NCI-H2107 (cell line): ENCODE data around the gene SET.

ENCODE experiments used
- DNase-seq: peaks from one replicate; lab custom pipeline; 2025; lab: John Stamatoyannopoulos, UW

SET gene

GRCh38 chr9:128713411-128713780, 24.4 kb downstream of the SET start:
- DNase-seq = no peak

GRCh38 chr9:128713941-128714573, 25.0 kb downstream of the SET start:
- DNase-seq = no peak

GRCh38 chr9:128714586-128715435, 25.8 kb downstream of the SET start:
- no peak for DNase-seq

- DNase-seq = no peak
These were observed 26.4 kb downstream of the SET start for GRCh38 chr9:128715436-128715750.

GRCh38 chr9:128716581-128717254, 27.7 kb downstream of the SET start:
- DNase-seq = no peak

- DNase-seq = no peak
These were observed 29.0 kb downstream of the SET start for GRCh38 chr9:128718047-128718446.

- no peak for DNase-seq
These were observed 29.5 kb downstream of the SET start for GRCh38 chr9:128718475-128718874.

GRCh38 chr9:128719919-128720605, 31.0 kb downstream of the SET start:
- DNase-seq = no peak

- no peak for DNase-seq
These were observed 31.9 kb downstream of the SET start for GRCh38 chr9:128720841-128721486.

- DNase-seq = no peak
These were observed 32.5 kb downstream of the SET start for GRCh38 chr9:128721487-128722010.

GRCh38 chr9:128722380-128723351, 33.6 kb downstream of the SET start:
- DNase-seq = no peak

- DNase-seq = no peak
These were observed 34.4 kb downstream of the SET start for GRCh38 chr9:128723352-128723865.

GRCh38 chr9:128723866-128724743, 35.1 kb downstream of the SET start, which contains the start of gene ZDHHC12:
TSS of gene ZDHHC12 (minus strand) at chr9:128724127. CDS start at chr9:128724093, 34 bp downstream.
- peak; percentile 92 for DNase-seq

GRCh38 chr9:128724744-128725211, 35.8 kb downstream of the SET start:
- no peak for DNase-seq

GRCh38 chr9:128727640-128728248, 38.7 kb downstream of the SET start:
- DNase-seq = no peak

- DNase-seq = no peak
These were observed 39.3 kb downstream of the SET start for GRCh38 chr9:128728298-128728697.

GRCh38 chr9:128729302-128729701, 40.3 kb downstream of the SET start:
- DNase-seq = no peak

- DNase-seq = no peak
These were observed 40.9 kb downstream of the SET start for GRCh38 chr9:128729766-128730517.
